A549 treated with AZD9567 at 1 μM for 4 hours (cell line): ENCODE measurements around the gene TARDBP. TPM values are rescaled to one million over a fixed set of nuclear protein-coding genes. Genes with fewer than 3 reads are reported as not detected.

Experiments used
- total RNA-seq: library from RNA; stranded (reverse); fragments of 200-300 nt; extraction: Qiagen RNA extraction; gene quantifications from 5 replicates; pipeline ENCODE4 v1.2.3, GENCODE V29; 2022; ENCODE audit not compliant: insufficient read depth

TARDBP gene
- total RNA-seq, result 155 to 226 TPM (median 183 TPM) in 5 replicates

GRCh38 chr1:11012260-11013159, at the start of gene TARDBP:
Gene TARDBP, plus strand, starts transcription at chr1:11012654. Its CDS starts 1,074 bp downstream, at chr1:11013728.

GRCh38 chr1:11046625-11047365, 34.3 kb downstream of the TARDBP start, which contains the start of gene MASP2:
Gene MASP2, minus strand, starts transcription at chr1:11047239. Its CDS starts 32 bp downstream, at chr1:11047207.

GRCh38 chr1:11059968-11060830, 47.7 kb downstream of the TARDBP start, which contains the start of gene SRM:
Gene SRM, minus strand, starts transcription at chr1:11060018. Its CDS starts 75 bp downstream, at chr1:11059943.

Other genes with a start within 250 kb of the TARDBP start
- 1.4 to 2.8 TPM (median 1.7 TPM) in 5 replicates for gene CASZ1, start 216.0 kb upstream of the TARDBP start, total RNA-seq
- gene MASP2, start 34.6 kb downstream of the TARDBP start, total RNA-seq, result 0.08 to 0.37 TPM (median 0.25 TPM) in 4 of 5 replicates, not detected in the other
- 144 to 226 TPM (median 208 TPM) in 5 replicates for gene SRM, start 47.4 kb downstream of the TARDBP start, total RNA-seq
- gene EXOSC10, start 87.2 kb downstream of the TARDBP start, total RNA-seq, result 34.1 to 44.8 TPM (median 37.1 TPM) in 5 replicates
- gene ANGPTL7, start 176.7 kb downstream of the TARDBP start, total RNA-seq, result not detected in 5 replicates
- 13.3 to 15.7 TPM (median 15.1 TPM) in 5 replicates for gene MTOR, start 249.9 kb downstream of the TARDBP start, total RNA-seq